ENCODE measurements around the gene THSD7B.

DNA sequence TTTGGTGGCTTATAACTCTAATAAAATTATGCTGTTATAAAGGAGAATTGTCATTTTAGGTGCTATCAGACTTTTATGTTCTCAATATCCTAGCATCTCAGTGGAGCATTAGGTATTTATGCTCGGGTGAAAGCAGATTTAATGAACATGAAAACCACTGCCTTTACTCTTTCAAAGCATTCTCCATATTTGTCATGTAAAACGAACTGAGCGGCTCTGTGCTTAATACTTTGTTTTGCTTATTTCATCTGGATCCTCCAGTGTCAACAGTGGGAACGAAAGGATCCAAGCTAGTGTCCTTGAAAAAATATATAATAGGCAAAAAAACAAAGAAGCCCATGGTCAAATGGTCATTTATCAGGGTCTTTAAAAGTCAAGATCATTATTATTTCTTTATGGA, 53.5 kb downstream of the THSD7B start:
- TF ChIP-seq YY1 (IDR thresholded peaks at IDR 0.05; ENCODE audit: insufficient read depth, insufficient read length) (no peak), SUZ12 (IDR thresholded peaks at IDR 0.05; ENCODE audit: extremely low read depth, insufficient read depth, insufficient read length) (no peak)
